ENCODE data around the gene DUSP10.
A peak's percentile ranks its signal among the peaks of the same experiment; 100 is the strongest.

Gene DUSP10

GRCh38 chr1:221741703-221742554, at the start of gene DUSP10:
Gene DUSP10, minus strand, starts transcription at chr1:221742089. Its CDS starts 2,345 bp downstream, at chr1:221739744.
- DNase-seq (ENCODE audit: low spot score), result peak; percentile 98

GRCh38 chr1:221788466-221788865, 46.6 kb upstream of the DUSP10 start:
- no peak for DNase-seq (ENCODE audit: low spot score)

DNA sequence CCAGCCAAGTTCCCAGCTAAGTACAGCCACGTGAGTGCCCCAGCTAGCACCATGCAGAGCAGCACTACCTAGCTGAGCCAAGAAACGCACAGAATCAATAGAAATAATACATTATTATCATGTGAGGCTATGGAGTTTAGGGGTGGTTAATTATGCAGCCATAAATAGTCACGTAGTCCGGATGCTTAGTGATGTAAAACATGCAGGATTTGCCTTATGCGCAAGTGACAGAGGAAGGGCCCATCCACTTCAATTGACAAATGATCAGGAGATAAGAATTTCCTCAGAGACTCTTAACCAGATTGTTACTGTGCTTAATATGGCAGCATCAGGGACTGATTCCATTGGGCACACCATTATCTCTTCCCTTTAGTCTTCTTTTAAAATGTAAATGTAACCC, 44.8 kb upstream of the DUSP10 start:
- DNase-seq (ENCODE audit: low spot score), result no peak

- DNase-seq (ENCODE audit: low spot score), result no peak
Observed at GRCh38 chr1:221783936-221784335, 42.0 kb upstream of the DUSP10 start.

GRCh38 chr1:221783437-221783836, 41.5 kb upstream of the DUSP10 start:
- no peak for DNase-seq (ENCODE audit: low spot score)

DNA sequence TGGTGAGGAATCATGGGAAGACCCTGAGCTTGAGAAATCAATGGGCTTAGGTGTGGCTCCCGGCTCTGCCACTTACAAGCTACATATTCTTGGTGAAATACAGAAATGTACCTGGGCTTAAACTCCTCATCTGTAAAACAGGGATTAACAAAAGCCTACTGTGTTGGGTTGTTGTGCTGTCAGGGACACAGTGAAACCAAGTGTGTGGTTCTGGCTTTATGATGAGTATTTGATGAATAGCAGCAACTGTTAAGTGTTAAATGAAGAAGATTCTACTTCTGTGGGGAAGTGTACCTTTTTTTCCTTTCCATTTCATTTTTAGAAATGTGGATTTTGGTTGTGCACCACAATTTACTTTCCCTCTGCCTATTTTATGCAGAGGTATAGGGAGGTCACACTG, 41.1 kb upstream of the DUSP10 start:
- no peak for DNase-seq (ENCODE audit: low spot score)

GRCh38 chr1:221782477-221782876, 40.6 kb upstream of the DUSP10 start:
- no peak for DNase-seq (ENCODE audit: low spot score)

DNA sequence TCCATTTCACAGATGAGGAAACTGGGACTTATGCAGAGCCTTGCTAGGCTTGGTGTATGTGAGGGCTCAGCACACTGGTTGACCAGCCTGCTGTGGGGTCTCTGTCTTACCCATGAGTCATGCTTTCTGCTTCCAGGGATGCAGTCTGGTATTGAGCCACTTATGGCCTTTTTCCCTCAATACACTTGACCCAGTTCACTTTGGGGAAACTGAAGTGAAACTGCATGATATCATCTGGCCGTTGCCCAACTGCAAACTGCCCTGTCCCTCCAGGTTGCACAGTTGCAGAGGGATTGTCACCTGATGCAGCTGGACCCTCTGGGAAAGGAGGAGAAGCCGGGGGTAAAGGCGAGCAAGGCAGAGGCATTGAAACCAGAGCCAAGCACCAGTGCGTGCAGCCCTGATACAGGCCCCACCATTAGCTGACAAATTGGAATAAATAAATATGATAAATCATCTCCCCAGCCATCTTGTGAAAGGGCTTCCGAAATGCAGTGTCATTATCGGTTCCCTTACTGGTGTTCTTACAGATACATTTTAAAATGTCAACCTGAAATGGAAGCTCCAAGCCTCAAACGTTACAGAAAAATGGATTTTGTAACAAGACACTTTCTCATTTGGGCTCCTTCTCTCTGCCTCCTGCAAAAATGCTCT, 39.3 kb upstream of the DUSP10 start:
- DNase-seq (ENCODE audit: low spot score), result no peak

DNA sequence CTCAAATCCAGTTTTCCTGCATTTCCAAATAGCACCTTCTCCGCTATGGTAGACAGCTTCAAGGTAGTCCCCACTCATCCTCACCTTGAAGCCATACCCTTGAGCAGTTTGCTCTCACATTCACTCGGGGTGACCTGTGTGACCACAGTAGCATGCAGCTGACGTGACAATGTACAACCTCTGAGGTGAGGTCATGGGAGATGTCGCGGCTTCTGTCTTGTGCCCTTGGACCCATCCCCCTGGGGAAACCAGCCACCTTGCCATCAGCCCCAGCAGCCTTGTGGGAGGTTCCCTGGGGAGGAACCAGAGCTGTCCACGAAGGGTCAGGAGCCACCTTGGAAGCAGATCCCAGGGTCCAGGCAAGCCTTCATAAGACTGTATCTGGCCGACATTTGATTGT, 38.3 kb upstream of the DUSP10 start:
- DNase-seq (ENCODE audit: low spot score), result no peak

DNA sequence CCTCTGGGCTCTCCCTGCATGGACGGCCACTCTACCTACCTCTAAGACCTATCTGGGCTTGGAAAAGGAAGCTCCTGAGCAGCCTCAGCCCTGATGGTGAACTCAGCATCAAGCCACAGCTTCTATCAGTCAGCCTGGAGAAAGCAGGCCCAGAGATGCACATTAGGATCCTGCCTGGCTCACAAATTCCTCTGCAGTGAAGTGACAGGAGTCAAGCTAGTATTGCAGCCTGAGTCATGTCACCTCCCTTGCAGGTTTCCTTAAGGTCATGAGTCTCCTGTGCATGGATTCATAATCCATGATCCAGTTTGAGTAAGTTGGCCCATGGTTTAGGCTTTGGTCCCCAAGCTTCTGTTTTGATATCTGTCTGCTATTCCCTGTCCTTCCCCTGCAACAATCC, 37.9 kb upstream of the DUSP10 start:
- DNase-seq (ENCODE audit: low spot score), result no peak

GRCh38 chr1:221778535-221779142, 36.8 kb upstream of the DUSP10 start:
- no peak for DNase-seq (ENCODE audit: low spot score)

DNA sequence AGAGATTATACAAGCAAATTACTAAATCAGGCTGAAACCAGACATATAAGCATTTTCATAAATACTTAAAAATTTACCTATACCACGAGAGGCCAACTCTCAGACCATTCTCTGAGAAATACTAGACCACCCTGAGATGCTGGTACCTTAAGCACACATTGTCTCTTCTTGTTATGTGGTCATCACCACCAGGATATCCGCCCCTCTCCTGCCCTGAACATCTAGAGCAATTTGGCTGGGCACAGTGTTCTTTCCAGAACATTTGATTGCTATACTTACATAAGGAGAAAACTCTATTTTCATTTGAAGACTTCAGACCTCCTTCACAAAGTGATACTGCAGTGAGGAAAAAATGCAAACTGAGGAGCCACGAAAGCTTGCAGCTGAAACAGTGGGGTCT, 36.2 kb upstream of the DUSP10 start:
- no peak for DNase-seq (ENCODE audit: low spot score)

DNA sequence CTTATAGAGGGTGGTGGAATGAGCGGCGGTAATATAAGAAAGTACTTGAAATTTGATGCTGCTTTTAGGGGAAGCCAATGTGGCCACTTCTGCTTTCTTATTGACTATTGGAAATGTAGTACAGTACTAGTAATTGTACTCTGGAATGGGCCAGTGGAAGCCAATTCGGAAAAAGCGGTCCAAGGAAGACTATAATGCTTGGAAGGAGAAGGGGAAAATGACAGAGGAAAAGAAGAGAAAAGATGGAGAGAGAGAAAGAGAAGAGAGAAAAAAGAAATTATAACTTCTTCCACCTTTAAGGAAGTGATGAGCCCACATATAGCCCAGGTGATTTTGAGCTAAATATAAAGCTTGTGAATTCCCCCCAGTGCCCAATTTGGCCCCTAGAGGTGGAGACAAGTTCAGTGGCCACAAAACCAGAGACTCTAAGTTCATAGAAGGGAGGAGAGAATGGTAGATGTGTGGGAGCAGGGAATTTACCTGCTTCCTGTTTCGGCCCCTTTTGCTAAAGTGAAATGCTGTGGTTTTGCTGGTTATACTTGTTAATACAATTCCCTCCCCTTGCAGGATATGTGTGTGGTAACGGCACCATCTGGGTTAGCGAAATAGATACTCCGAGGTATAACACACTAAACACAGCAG, 35.7 kb upstream of the DUSP10 start:
- DNase-seq (ENCODE audit: low spot score), result no peak

DNA sequence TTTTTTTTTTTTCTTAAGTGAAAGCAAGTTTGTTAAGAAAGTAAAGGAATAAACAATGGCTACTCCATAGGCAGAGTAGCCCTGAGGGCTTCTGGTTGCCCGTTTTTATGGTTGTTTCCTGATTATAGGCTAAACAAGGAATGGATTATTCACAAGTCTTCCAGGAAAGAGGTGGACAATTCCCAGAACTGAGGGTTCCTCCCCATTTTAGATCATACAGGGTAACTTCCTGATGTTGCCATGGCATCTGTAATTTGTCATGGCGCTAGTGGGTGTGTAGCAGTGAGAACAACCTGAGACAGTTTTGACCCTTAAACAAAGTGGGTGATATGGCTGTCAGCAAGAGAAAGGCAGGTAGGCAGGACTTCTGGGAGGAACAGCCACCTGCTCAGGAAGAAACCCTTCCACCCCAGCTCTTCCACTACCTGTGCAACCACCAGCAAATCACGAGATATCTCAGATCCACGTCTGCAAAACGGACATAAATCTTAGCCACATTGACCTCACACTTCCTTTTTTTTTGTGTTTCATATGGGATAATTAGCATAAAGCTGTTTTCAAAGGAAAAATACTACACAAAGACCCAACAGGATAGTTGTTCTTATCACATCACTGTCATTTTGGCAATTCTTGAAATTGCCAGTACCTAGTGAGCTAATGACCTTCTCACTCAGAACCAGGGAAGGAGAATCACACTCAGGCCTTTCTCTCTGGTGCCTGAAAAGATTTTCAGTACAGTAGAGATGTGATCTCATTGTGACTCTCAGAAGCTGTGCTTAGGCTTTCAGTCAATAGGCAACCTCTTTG, 34.8 kb upstream of the DUSP10 start:
- no peak for DNase-seq (ENCODE audit: low spot score)

GRCh38 chr1:221775206-221775605, 33.3 kb upstream of the DUSP10 start:
- no peak for DNase-seq (ENCODE audit: low spot score)

- no peak for DNase-seq (ENCODE audit: low spot score)
Observed at GRCh38 chr1:221774054-221774842, 32.4 kb upstream of the DUSP10 start.

DNA sequence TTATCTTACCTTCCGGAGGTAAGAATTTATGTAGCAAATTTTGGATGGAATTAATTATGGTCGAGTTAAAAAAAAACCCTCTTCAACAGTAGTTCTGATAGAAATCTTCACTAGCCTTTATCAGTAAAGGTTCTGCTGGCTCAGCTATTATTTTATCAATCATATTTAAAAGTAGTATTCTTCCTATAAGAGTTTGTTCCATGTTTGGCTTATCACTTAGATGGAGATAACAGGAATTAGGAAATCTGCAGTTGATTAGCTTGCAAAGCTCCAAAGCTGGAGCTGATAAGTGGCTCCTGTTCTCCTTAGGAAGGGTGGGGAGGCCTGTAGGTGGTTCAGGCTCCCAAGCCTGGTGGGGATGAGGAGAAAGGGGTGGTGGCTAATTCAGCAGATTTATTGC, 31.5 kb upstream of the DUSP10 start:
- DNase-seq (ENCODE audit: low spot score), result no peak

GRCh38 chr1:221772117-221772516, 30.2 kb upstream of the DUSP10 start:
- no peak for DNase-seq (ENCODE audit: low spot score)

- no peak for DNase-seq (ENCODE audit: low spot score)
Observed at GRCh38 chr1:221768444-221769066, 26.7 kb upstream of the DUSP10 start.

GRCh38 chr1:221766210-221766609, 24.3 kb upstream of the DUSP10 start:
- no peak for DNase-seq (ENCODE audit: low spot score)

DNA sequence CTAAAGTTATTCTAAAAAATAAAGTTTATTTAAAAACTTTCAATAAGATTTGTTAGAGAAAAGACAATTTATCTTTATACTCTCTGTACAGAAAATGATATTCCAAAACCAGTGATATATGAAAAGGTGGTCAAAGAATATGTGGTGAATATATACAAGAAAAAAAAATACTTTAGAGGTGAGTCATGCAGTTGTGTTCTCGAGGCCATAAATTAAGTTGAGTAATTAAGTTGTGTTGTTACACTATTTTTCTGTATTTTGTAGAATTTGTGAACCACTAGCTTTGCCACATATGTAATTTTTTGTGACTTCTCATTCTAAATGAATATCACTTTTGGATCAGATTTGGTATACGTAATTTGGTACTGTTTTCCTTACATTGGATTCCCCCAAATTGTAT, 23.6 kb upstream of the DUSP10 start:
- peak; percentile 14 for DNase-seq (ENCODE audit: low spot score)
